Karpas-422 (cell line): ENCODE measurements around the gene PRAMEF20. TPM values are rescaled to one million over a fixed set of nuclear protein-coding genes. Genes with fewer than 3 reads are reported as not detected.
"Not testable (repeated sequence)": the region's sequence is repeated elsewhere in the genome, so short reads cannot be mapped to it uniquely, and the experiment has no call there.

Experiments used
- DNase-seq: peaks from one replicate; pipeline ENCODE4 v3.0.0-alpha.2; 2015
- H2AFZ ChIP-seq: fragments of 200-600 bp; sonication (generic); 2 replicates; pipeline ENCODE4 v1.6.1; 2014; ENCODE audit warnings: antibody characterized with exemption, low read length, mixed read lengths
- H3K27ac ChIP-seq: fragments of 200-600 bp; sonication (generic); 2 replicates; pipeline ENCODE4 v1.5.1; 2014; ENCODE audit warnings: mild to moderate bottlenecking, low read length, moderate library complexity
- H3K27me3 ChIP-seq: fragments of 200-600 bp; sonication (generic); 2 replicates; pipeline ENCODE4 v1.6.1; 2014; ENCODE audit warnings: low read length, mixed read lengths
- H3K36me3 ChIP-seq: fragments of 200-600 bp; sonication (generic); 2 replicates; pipeline ENCODE4 v1.6.1; 2014; ENCODE audit warnings: low read length, mixed read lengths; ENCODE audit not compliant: insufficient read depth
- H3K4me1 ChIP-seq: fragments of 200-600 bp; sonication (generic); 2 replicates; pipeline ENCODE4 v1.6.1; 2014; ENCODE audit warnings: mild to moderate bottlenecking, low read length, mixed read lengths
- H3K4me2 ChIP-seq: fragments of 200-600 bp; sonication (generic); 2 replicates; pipeline ENCODE4 v1.6.1; 2014; ENCODE audit warnings: low read length, low read depth, mild to moderate bottlenecking; ENCODE audit not compliant: poor library complexity, severe bottlenecking
- H3K4me3 ChIP-seq: fragments of 200-600 bp; sonication (generic); 2 replicates; pipeline ENCODE4 v1.5.1; 2014; ENCODE audit warnings: mild to moderate bottlenecking, antibody characterized with exemption, low read length, mixed read lengths
- H3K79me2 ChIP-seq: fragments of 200-600 bp; sonication (generic); 2 replicates; pipeline ENCODE4 v1.6.1; 2014; ENCODE audit warnings: mild to moderate bottlenecking, low read length, mixed read lengths
- H3K9ac ChIP-seq: fragments of 200-600 bp; sonication (generic); 2 replicates; pipeline ENCODE4 v1.6.0; 2014; ENCODE audit warnings: low read length
- H3K9me2 ChIP-seq: fragments of 200-600 bp; sonication (generic), shearing (Covaris generic); replicated peaks from 2 replicates; pipeline ENCODE4 v1.6.0; 2014; ENCODE audit warnings: mild to moderate bottlenecking, low read length, moderate library complexity; ENCODE audit not compliant: insufficient read depth
- H3K9me3 ChIP-seq: fragments of 300-700, 200-600 bp; sonication (generic); 2 replicates; pipeline ENCODE4 v1.6.1; 2014; ENCODE audit warnings: low read length, mixed read lengths
- H4K20me1 ChIP-seq: fragments of 200-600 bp; sonication (generic); 2 replicates; pipeline ENCODE4 v1.6.1; 2014; ENCODE audit warnings: mild to moderate bottlenecking, antibody characterized with exemption, low read length, low read depth; ENCODE audit not compliant: insufficient read depth
- total RNA-seq: library from RNA; depleted of rRNA; stranded (reverse); fragments of >200 nt; shearing (Covaris generic); gene quantifications from 2 replicates; pipeline ENCODE4 v1.2.3, GENCODE V29; 2014; ENCODE audit warnings: low replicate concordance

Gene PRAMEF20
- total RNA-seq, 1 experiment from 2014 or later = not detected

- not testable (repeated sequence) for H3K4me1 ChIP-seq, DNase-seq, H3K9ac ChIP-seq
These were observed 15.5 kb upstream of the PRAMEF20 start for GRCh38 chr1:13394761-13395160.

GRCh38 chr1:13395311-13395710 lies 14.9 kb upstream of the PRAMEF20 start:
- H3K9me2 ChIP-seq, H3K4me3 ChIP-seq, H3K4me2 ChIP-seq, H3K36me3 ChIP-seq, H3K4me1 ChIP-seq, H3K27ac ChIP-seq, H2AFZ ChIP-seq, DNase-seq, H3K9me3 ChIP-seq, H3K9ac ChIP-seq, H3K79me2 ChIP-seq, H3K27me3 ChIP-seq, H4K20me1 ChIP-seq: not testable (repeated sequence)

More at GRCh38 chr1:13394761-13395160, 15.5 kb upstream of the PRAMEF20 start:
- not testable (repeated sequence) for H3K27ac ChIP-seq, H4K20me1 ChIP-seq, H3K4me3 ChIP-seq, H3K9me2 ChIP-seq, H2AFZ ChIP-seq, H3K4me2 ChIP-seq, H3K27me3 ChIP-seq, H3K9me3 ChIP-seq, H3K79me2 ChIP-seq, H3K36me3 ChIP-seq

- Histone ChIP-seq H2AFZ (no peak overlapping the region), H3K9ac (no peak overlapping the region), H3K27me3 (no peaks in the 10 kb centered on the region), H3K9me3 (no peaks in the 10 kb centered on the region), H3K4me3 (no peak overlapping the region), H3K4me2 (no peak overlapping the region), H3K36me3 (no peaks in the 10 kb centered on the region), H3K9me2 (no peaks in the 10 kb centered on the region), H3K79me2 (no peaks in the 10 kb centered on the region), H3K27ac (no peak overlapping the region), H4K20me1 (no peaks in the 10 kb centered on the region), H3K4me1 (no peaks in the 10 kb centered on the region)
- DNase-seq = no peak
These were observed 2.4 kb upstream of the PRAMEF20 start for GRCh38 chr1:13407811-13408210.

GRCh38 chr1:13430495-13430894 lies 20.2 kb downstream of the PRAMEF20 start:
- Histone ChIP-seq H3K36me3 (no peaks in the 10 kb centered on the region), H3K9ac (no peak overlapping the region), H3K9me2 (no peaks in the 10 kb centered on the region), H2AFZ (no peak overlapping the region), H4K20me1 (no peaks in the 10 kb centered on the region), H3K27me3 (no peaks in the 10 kb centered on the region), H3K4me1 (no peaks in the 10 kb centered on the region), H3K9me3 (no peaks in the 10 kb centered on the region), H3K79me2 (no peaks in the 10 kb centered on the region), H3K27ac (no peak overlapping the region), H3K4me3 (no peak overlapping the region), H3K4me2 (no peak overlapping the region)
- no peak for DNase-seq

DNA sequence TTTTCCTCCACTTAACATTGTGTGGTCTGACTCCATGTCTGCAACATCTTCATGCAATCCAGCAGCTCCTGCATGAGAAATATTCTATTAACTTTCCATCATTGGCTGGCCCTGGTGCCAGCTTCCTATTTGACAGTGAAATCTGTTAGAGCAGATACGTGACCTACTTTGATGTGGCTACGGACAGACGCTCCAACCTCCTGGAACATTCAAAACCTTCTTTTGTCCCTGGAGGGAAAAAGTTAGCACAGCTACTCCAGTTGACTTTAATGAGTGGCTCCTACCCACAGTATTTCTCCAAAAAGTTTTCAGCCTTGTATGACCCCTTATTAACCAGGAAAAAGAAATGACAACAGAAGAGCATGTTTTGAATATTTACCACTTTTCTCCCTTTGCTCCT lies 22.0 kb downstream of the PRAMEF20 start:
- Histone ChIP-seq H3K27ac (no peak overlapping the region), H2AFZ (no peak overlapping the region), H3K9me2 (no peaks in the 10 kb centered on the region)

GRCh38 chr1:13433694-13434358 lies 23.6 kb downstream of the PRAMEF20 start:
- H3K36me3 ChIP-seq, H3K27ac ChIP-seq, DNase-seq: not testable (repeated sequence)

More for the DNA sequence above, 22.0 kb downstream of the PRAMEF20 start:
- Histone ChIP-seq H3K36me3 (no peaks in the 10 kb centered on the region), H4K20me1 (no peaks in the 10 kb centered on the region), H3K4me1 (no peaks in the 10 kb centered on the region), H3K27me3 (no peaks in the 10 kb centered on the region), H3K79me2 (no peaks in the 10 kb centered on the region), H3K9me3 (no peaks in the 10 kb centered on the region), H3K9ac (no peak overlapping the region), H3K4me2 (no peak overlapping the region), H3K4me3 (no peak overlapping the region)
- DNase-seq = no peak

DNA sequence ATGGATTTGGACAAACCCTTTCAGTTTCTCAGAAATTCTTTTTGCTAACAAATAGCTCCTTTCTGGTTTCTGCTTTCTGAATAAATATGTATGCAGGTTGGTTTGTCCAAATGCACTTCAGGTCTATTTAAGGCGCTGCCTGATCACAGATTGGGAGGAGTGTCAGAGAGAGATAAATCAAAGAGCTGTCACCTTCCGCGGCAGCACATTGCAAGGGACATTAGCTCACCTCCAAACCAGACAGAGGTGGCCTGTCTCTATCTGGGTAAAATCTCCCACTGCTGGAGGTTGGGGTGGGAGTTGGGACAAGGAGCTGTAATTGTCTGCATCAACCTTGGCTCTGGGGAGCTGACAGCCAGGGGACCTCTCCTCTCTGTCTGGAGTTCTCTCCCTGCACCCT lies 25.2 kb downstream of the PRAMEF20 start:
- no peaks in the 10 kb centered on the region for H3K79me2 ChIP-seq
- no peaks in the 10 kb centered on the region for H3K9me3 ChIP-seq
- no peak overlapping the region for H3K4me2 ChIP-seq
- no peaks in the 10 kb centered on the region for H3K36me3 ChIP-seq
- H3K9ac ChIP-seq = no peak overlapping the region
- H3K27me3 ChIP-seq = no peaks in the 10 kb centered on the region
- H3K4me3 ChIP-seq = no peak overlapping the region
- H2AFZ ChIP-seq = no peak overlapping the region
- no peaks in the 10 kb centered on the region for H3K4me1 ChIP-seq
- DNase-seq = no peak
- no peaks in the 10 kb centered on the region for H4K20me1 ChIP-seq
- H3K9me2 ChIP-seq = no peaks in the 10 kb centered on the region
- H3K27ac ChIP-seq = no peak overlapping the region

More at GRCh38 chr1:13433694-13434358, 23.6 kb downstream of the PRAMEF20 start:
- not testable (repeated sequence) for H3K4me2 ChIP-seq, H3K9me3 ChIP-seq, H3K4me3 ChIP-seq, H3K9ac ChIP-seq, H4K20me1 ChIP-seq, H3K27me3 ChIP-seq, H3K79me2 ChIP-seq, H2AFZ ChIP-seq, H3K4me1 ChIP-seq, H3K9me2 ChIP-seq

DNA sequence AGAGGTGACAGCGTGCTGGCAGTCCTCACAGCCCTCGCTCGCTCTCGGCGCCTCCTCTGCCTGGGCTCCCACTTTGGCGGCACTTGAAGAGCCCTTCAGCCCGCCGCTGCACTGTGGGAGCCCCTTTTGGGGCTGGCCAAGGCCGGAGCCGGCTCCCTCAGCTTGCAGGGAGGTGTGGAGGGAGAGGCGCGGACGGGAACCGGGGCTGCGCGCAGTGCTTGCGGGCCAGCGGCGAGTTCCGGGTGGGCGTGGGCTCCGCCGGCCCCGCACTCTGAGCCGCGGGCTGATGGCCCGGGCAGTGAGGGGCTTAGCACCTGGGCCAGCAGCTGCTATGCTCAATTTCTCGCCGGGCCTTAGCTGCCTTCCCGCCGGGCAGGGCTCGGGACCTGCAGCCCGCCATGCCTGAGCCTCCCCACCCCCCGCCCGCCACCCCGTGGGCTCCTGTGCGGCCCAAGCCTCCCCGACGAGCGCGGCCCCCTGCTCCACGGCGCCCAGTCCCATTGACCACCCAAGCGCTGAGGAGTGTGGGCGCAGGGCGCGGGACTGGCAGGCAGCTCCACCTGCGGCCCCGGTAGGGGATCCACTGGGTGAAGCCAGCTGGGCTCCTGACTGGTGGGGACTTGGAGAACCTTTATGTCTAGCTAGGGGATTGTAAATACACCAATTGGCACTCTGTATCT lies 29.0 kb downstream of the PRAMEF20 start:
- not testable (repeated sequence) for H3K9me3 ChIP-seq, DNase-seq, H3K36me3 ChIP-seq, H3K9me2 ChIP-seq, H3K9ac ChIP-seq, H3K27me3 ChIP-seq, H3K4me2 ChIP-seq, H3K4me3 ChIP-seq, H3K4me1 ChIP-seq, H3K79me2 ChIP-seq, H3K27ac ChIP-seq, H2AFZ ChIP-seq, H4K20me1 ChIP-seq
